ENCODE data around the gene PELI1. TPM values are rescaled to one million over a fixed set of nuclear protein-coding genes. Genes with fewer than 3 reads are reported as not detected.

The PELI1 gene
- total RNA-seq, 1 experiment from 2014 or later, result 61.0 TPM

DNA sequence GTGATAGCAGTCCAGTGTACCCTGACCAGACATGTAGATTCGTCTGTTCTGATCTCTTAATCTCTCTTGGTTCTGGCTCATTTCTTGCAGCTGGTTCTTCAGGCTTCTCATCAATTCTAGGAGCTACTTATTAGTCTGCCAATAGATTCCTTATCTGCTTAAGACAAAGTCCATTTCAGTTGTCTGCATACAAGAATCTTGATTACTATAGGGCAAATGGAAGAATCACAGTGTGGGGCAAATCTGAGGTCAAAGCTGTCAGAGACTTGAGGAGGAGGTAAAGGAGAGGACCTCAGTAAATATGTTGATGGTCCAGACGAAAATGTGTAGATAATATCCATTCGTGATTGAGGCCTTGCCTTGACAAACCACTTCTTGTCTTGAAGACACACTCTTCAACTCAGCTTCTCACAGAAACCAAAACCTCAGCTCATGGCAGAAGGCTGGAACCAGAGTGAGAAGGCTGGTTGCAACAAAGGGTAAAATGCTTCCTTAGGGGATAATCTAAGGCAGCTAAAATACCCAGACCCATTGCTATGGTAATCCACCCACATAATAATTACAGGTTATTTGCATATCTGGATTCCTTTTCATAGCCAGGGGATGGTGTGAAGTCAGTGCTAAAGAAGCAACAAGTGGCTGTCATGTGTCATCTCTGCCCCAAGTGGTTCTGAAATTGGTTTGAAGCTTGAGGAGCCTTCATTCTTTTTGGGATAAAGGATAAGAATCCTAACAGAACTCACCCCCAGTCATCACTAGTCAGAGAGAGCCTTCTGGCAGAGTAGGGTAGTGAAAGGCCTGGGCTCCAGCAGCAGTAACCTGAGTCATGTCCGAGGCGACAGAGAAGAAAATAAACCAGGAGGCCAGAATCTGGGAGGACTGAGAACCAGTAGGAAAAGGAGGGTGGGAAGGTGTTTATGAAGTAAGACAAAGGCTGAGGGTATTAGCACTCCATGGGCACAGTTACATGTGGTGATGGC, 29.2 kb upstream of the PELI1 start:
- H3K4me3 Mint-ChIP-seq, result no peak overlapping the region
- Histone ChIP-seq H3K18ac (ENCODE audit: insufficient read length, low read depth, low read length) (no peak overlapping the region), H3K27ac (ENCODE audit: insufficient read length, low read depth, low read length) (no peak overlapping the region), H2BK15ac (ENCODE audit: low read depth, low read length) (no peak overlapping the region), H2BK5ac (ENCODE audit: insufficient read length, low read length) (no peak overlapping the region), H3K23me2 (ENCODE audit: insufficient read length, low read depth, low read length, poor library complexity, severe bottlenecking) (no peaks in the 10 kb centered on the region), H3K9me3 (ENCODE audit: control insufficient read depth, low read depth, low read length) (no peaks in the 10 kb centered on the region), H3K79me2 (ENCODE audit: insufficient read depth, low read length) (no peaks in the 10 kb centered on the region), H4K20me1 (ENCODE audit: control insufficient read depth, insufficient read depth, insufficient read length) (no peaks in the 10 kb centered on the region), H4K5ac (ENCODE audit: insufficient read length, low read depth, low read length) (no peak overlapping the region), H3K23ac (ENCODE audit: insufficient read length, low read depth, low read length) (no peak overlapping the region), H3K4me2 (ENCODE audit: insufficient read depth, insufficient read length, low read length) (no peak overlapping the region), H2BK12ac (ENCODE audit: insufficient read length, low read depth, low read length) (no peak overlapping the region), H2AFZ (ENCODE audit: low read length) (no peak overlapping the region), H4K8ac (replicated peaks; ENCODE audit: insufficient read length, low read depth, low read length) (no peak overlapping the region), H2AK5ac (ENCODE audit: insufficient read length, low read length) (no peak overlapping the region), H3K9ac (ENCODE audit: extremely low read depth, insufficient read length, low read length) (no peak overlapping the region), H3K4ac (ENCODE audit: low read depth, low read length) (no peak overlapping the region), H2BK20ac (ENCODE audit: low read depth, low read length, poor library complexity, severe bottlenecking) (no peak overlapping the region), H4K91ac (ENCODE audit: insufficient read length, low read depth, low read length) (no peak overlapping the region), H3K27me3 (ENCODE audit: insufficient read depth, low read length) (no peaks in the 10 kb centered on the region), H3K14ac (ENCODE audit: insufficient read depth, low read length) (no peak overlapping the region), H3K79me1 (ENCODE audit: insufficient read depth, low read depth, low read length, poor library complexity, severe bottlenecking) (no peaks in the 10 kb centered on the region), H2BK120ac (ENCODE audit: low read depth, low read length, poor library complexity, severe bottlenecking) (no peak overlapping the region), H3K4me1 (ENCODE audit: insufficient read depth, low read length) (no peaks in the 10 kb centered on the region; the same call in 1 of the 2 replicates), H3T11ph (ENCODE audit: low read length) (no peak overlapping the region), H3K56ac (ENCODE audit: insufficient read length, low read depth, low read length) (no peak overlapping the region)
- no peak for DNase-seq
- H3K9me3 Mint-ChIP-seq, result no peaks in the 10 kb centered on the region
- TF ChIP-seq, protein P1, sequence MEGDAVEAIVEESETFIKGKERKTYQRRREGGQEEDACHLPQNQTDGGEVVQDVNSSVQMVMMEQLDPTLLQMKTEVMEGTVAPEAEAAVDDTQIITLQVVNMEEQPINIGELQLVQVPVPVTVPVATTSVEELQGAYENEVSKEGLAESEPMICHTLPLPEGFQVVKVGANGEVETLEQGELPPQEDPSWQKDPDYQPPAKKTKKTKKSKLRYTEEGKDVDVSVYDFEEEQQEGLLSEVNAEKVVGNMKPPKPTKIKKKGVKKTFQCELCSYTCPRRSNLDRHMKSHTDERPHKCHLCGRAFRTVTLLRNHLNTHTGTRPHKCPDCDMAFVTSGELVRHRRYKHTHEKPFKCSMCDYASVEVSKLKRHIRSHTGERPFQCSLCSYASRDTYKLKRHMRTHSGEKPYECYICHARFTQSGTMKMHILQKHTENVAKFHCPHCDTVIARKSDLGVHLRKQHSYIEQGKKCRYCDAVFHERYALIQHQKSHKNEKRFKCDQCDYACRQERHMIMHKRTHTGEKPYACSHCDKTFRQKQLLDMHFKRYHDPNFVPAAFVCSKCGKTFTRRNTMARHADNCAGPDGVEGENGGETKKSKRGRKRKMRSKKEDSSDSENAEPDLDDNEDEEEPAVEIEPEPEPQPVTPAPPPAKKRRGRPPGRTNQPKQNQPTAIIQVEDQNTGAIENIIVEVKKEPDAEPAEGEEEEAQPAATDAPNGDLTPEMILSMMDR (conservative IDR thresholded peaks at IDR 0.05), result no peak
- peak overlapping the region in 1 of 3 experiments; percentile 59; a peak in 1 of 7 replicates for H3K27ac Mint-ChIP-seq
- WGBS (ENCODE audit: extremely low coverage, insufficient read length, low lambda C conversion rate), result no CpG with 5 or more reads among the region's 5 CpGs
- H3K36me3 Mint-ChIP-seq (ENCODE audit: insufficient read depth in 1 of 3, low read depth in 3 of 3), result no peaks in the 10 kb centered on the region
- H3K27me3 Mint-ChIP-seq (ENCODE audit: low read depth), result no peaks in the 10 kb centered on the region
- H3K4me1 Mint-ChIP-seq, result peaks cover 31 to 34% of the 10 kb centered on the region in 2 experiments

All from H9 (cell line).